ENCODE data around the gene FBXO42. TPM values are rescaled to one million over a fixed set of nuclear protein-coding genes. Genes with fewer than 3 reads are reported as not detected.

Gene FBXO42
- total RNA-seq, 1 donor from 2014 or later, result 25.6 TPM

DNA sequence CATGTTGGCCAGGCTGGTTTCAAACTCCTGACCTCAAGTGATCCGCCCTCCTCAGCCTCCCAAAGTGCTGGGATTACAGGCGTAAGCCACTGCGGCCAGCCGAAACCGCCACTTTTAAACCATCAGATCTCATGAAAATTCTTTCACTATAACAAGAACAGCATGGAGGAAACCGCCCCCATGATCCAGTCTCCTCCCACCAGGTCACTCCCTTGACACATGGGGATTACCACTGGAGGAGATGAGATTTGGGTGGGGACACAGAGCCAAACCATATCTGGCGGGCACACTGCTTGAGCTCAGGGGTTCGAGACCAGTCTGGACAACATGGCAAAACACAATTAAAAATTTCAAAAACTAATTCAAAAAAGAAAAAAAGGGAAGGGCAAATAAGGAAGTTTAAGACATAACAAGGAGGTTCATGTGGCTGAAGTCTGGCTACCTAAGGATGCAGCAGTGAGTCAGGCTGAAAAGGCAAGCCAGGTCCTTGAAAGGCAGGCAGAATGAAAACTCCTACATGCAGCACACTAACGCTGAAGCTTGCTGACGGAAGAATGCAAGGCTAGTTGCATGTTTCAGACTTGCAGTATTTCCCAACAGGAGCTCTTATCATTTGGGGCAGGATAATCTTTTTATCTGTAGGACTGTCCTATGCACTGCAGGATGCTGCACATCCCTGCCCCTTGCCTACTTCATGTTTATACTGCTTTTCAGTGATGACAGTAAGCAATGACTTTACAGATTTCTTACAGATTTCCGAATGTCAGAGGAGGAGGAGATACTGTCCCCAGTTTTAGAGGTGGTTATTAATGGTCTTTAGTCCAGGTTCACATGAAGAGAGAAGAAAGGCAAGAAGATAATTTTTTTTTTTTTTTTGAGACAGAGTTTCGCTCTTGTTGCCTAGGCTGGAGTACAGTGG, 49.3 kb downstream of the FBXO42 start:
- Histone ChIP-seq H3K9ac (ENCODE audit: low read length) (no peak overlapping the region), H3K4me2 (ENCODE audit: low read length) (no peak overlapping the region), H2AFZ (ENCODE audit: low read depth, low read length) (no peak overlapping the region), H4K20me1 (ENCODE audit: insufficient read depth, low read length) (peaks cover 18% of the 10 kb centered on the region), H3K4me1 (ENCODE audit: insufficient read depth, low read length) (no peaks in the 10 kb centered on the region), H3K27me3 (ENCODE audit: insufficient read depth, low read length) (no peaks in the 10 kb centered on the region), H3K27ac (ENCODE audit: low read depth, low read length) (no peak overlapping the region), H3K9me3 (ENCODE audit: insufficient read depth, low read depth, low read length) (no peaks in the 10 kb centered on the region), H3K79me2 (ENCODE audit: insufficient read depth, low read length) (no peaks in the 10 kb centered on the region), H3K4me3 (ENCODE audit: insufficient read depth, low read depth, low read length) (no peak overlapping the region), H3K36me3 (ENCODE audit: insufficient read depth, low read length) (peaks cover 6% of the 10 kb centered on the region)
- Mint-ChIP-seq H3K9me3 (ENCODE audit: unreplicated experiment) (no peaks in the 10 kb centered on the region), H3K4me1 (ENCODE audit: low read depth, unreplicated experiment) (peaks cover 7% of the 10 kb centered on the region), H3K36me3 (ENCODE audit: low read depth, unreplicated experiment) (peaks cover 17% of the 10 kb centered on the region), H3K4me3 (ENCODE audit: unreplicated experiment) (no peak overlapping the region), H3K27me3 (ENCODE audit: low read depth, unreplicated experiment) (no peaks in the 10 kb centered on the region), H3K27ac (ENCODE audit: unreplicated experiment) (no peak overlapping the region)
- no peak for TF ChIP-seq EZH2 (IDR thresholded peaks at IDR 0.05; ENCODE audit: insufficient read depth, low read length)
- FAIRE-seq (no peak), DNase-seq (ENCODE audit: low read depth) (no peak)

- Histone ChIP-seq H3K4me2 (ENCODE audit: low read length) (no peak overlapping the region), H3K9me3 (ENCODE audit: insufficient read depth, low read depth, low read length) (no peaks in the 10 kb centered on the region), H3K27ac (ENCODE audit: low read depth, low read length) (no peak overlapping the region), H3K36me3 (ENCODE audit: insufficient read depth, low read length) (peaks cover 11% of the 10 kb centered on the region), H3K27me3 (ENCODE audit: insufficient read depth, low read length) (no peaks in the 10 kb centered on the region), H2AFZ (ENCODE audit: low read depth, low read length) (no peak overlapping the region), H3K79me2 (ENCODE audit: insufficient read depth, low read length) (no peaks in the 10 kb centered on the region), H4K20me1 (ENCODE audit: insufficient read depth, low read length) (peaks cover 20% of the 10 kb centered on the region), H3K9ac (ENCODE audit: low read length) (no peak overlapping the region), H3K4me3 (ENCODE audit: insufficient read depth, low read depth, low read length) (no peak overlapping the region), H3K4me1 (ENCODE audit: insufficient read depth, low read length) (no peaks in the 10 kb centered on the region)
- H3K9me3 Mint-ChIP-seq (ENCODE audit: unreplicated experiment), result no peaks in the 10 kb centered on the region
- no peak overlapping the region for H3K27ac Mint-ChIP-seq (ENCODE audit: unreplicated experiment)
- peaks cover 7% of the 10 kb centered on the region for H3K4me1 Mint-ChIP-seq (ENCODE audit: low read depth, unreplicated experiment)
- H3K27me3 Mint-ChIP-seq (ENCODE audit: low read depth, unreplicated experiment), result no peaks in the 10 kb centered on the region
- no peak overlapping the region for H3K4me3 Mint-ChIP-seq (ENCODE audit: unreplicated experiment)
- DNase-seq (ENCODE audit: low read depth), result no peak
- TF ChIP-seq CTCF (IDR thresholded peaks at IDR 0.05; ENCODE audit: insufficient read depth, low read depth, low read length), result no peak
- TF ChIP-seq EZH2 (IDR thresholded peaks at IDR 0.05; ENCODE audit: insufficient read depth, low read length), result no peak
- FAIRE-seq, result no peak
- H3K36me3 Mint-ChIP-seq (ENCODE audit: low read depth, unreplicated experiment), result peaks cover 15% of the 10 kb centered on the region
Measured at GRCh38 chr1:16300436-16300835, 51.8 kb downstream of the FBXO42 start.

- no peaks in the 10 kb centered on the region for H3K27me3 Mint-ChIP-seq (ENCODE audit: low read depth, unreplicated experiment)
- no peaks in the 10 kb centered on the region for H3K9me3 Mint-ChIP-seq (ENCODE audit: unreplicated experiment)
- Histone ChIP-seq H3K4me1 (ENCODE audit: insufficient read depth, low read length) (no peaks in the 10 kb centered on the region), H3K27me3 (ENCODE audit: insufficient read depth, low read length) (no peaks in the 10 kb centered on the region), H3K36me3 (ENCODE audit: insufficient read depth, low read length) (peaks cover 15% of the 10 kb centered on the region), H3K9ac (ENCODE audit: low read length) (no peak overlapping the region), H2AFZ (ENCODE audit: low read depth, low read length) (no peak overlapping the region), H3K9me3 (ENCODE audit: insufficient read depth, low read depth, low read length) (no peaks in the 10 kb centered on the region), H3K79me2 (ENCODE audit: insufficient read depth, low read length) (no peaks in the 10 kb centered on the region), H4K20me1 (ENCODE audit: insufficient read depth, low read length) (peaks cover 20% of the 10 kb centered on the region), H3K4me3 (ENCODE audit: insufficient read depth, low read depth, low read length) (no peak overlapping the region), H3K27ac (ENCODE audit: low read depth, low read length) (no peak overlapping the region), H3K4me2 (ENCODE audit: low read length) (no peak overlapping the region)
- FAIRE-seq, result no peak
- peaks cover 20% of the 10 kb centered on the region for H3K36me3 Mint-ChIP-seq (ENCODE audit: low read depth, unreplicated experiment)
- TF ChIP-seq CTCF (IDR thresholded peaks at IDR 0.05; ENCODE audit: insufficient read depth, low read depth, low read length), result no peak
- no peak for TF ChIP-seq EZH2 (IDR thresholded peaks at IDR 0.05; ENCODE audit: insufficient read depth, low read length)
- H3K4me3 Mint-ChIP-seq (ENCODE audit: unreplicated experiment), result no peak overlapping the region
- no peak overlapping the region for H3K27ac Mint-ChIP-seq (ENCODE audit: unreplicated experiment)
- H3K4me1 Mint-ChIP-seq (ENCODE audit: low read depth, unreplicated experiment), result peaks cover 7% of the 10 kb centered on the region
- DNase-seq (ENCODE audit: low read depth), result no peak
Measured at GRCh38 chr1:16298653-16299052, 53.6 kb downstream of the FBXO42 start.

All from astrocyte (in vitro differentiated cells and primary cell).